GM19463 (cell line): ENCODE results near the gene SUGT1.
A peak's percentile ranks its signal among the peaks of the same experiment; 100 is the strongest.
"Not testable (repeated sequence)": the region's sequence is repeated elsewhere in the genome, so short reads cannot be mapped to it uniquely, and the experiment has no call there.

Experiments used
- ATAC-seq: cut with Tn5 transposase; IDR thresholded peaks from one replicate; pipeline ENCODE4 v1.9.1; 2021; ENCODE audit warnings: mild to moderate bottlenecking, moderate library complexity; ENCODE audit not compliant: unreplicated experiment

SUGT1 gene

DNA sequence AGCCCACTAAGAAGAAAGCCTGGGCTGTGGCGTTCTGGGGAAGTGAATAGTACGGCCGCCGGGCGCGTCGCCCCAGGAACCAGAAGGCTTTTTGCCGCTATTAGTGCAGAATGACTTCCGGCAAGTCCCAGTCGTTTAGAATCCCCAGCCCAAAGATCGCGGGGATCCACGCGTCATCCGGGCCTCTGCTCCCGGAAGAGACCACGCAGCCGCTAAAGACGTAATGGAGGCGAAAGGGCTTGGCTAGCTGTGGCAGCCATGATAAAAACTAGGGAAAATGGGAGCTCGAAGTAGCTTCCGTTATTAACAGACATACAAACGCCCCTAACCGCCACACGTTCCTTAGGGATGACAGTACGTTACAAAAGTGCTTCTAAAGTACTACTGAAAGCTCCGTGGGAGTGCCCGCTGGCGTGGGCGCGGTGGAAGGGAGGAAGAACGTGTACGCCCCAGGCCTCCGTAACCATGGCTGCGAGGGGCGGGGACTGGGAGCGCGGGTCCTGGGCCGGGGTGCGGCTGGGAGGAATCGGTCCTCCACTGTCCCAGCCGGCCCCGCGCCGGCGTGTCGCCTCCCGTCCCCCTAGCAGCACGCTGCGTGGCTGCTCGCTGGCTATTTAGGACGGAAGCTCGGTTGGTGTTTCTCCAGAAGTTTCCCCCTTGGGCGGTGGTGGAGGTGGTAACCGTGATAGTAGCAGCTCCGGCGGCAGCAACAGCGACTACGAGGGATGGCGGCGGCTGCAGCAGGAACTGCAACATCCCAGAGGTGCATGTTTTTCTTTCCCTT lies at the start of gene SUGT1:
Gene SUGT1 (plus strand): TSS at position 641 of the 784 bp plus-strand sequence. CDS start 85 bp downstream, at position 726.
- peak; percentile 94 for ATAC-seq

DNA sequence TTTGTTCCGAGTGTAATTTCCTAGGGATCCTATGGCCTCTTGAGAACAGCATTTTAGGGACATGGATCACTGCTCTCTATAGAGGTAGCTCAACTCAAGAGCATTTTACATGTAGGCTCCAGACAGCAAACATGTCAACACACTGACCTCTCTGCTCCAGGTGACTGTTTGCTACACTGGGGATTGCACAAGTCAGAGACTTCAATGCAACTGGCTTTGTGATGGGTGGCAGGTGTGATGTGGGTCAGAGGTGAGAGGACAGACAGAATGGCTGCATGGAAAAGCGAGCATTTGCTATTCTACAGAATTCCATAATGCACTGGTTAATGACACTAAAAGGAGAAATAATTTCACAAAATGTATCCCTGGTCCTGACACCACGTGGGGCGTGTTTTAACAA lies 49.3 kb upstream of the SUGT1 start:
- ATAC-seq = not testable (repeated sequence)

DNA sequence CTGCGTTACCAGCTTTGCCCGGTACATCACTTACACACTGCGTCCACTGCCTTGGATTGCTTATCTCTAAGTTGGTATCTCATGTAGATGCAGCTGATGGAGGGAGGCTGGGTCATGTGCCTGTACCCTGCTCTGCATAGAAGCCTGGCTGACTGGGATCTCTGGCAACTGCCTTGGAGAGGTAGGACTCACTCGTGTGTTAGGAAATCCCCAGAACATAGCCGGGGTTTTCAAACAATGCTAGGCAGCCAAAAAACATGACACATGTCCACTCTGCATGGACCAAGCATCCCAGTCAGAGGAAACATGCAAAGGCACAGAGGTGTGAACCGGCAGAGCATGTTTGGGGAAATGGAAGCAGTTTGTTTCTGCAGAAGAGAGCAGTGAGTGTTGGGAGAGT lies 46.5 kb upstream of the SUGT1 start:
- ATAC-seq = not testable (repeated sequence)

DNA sequence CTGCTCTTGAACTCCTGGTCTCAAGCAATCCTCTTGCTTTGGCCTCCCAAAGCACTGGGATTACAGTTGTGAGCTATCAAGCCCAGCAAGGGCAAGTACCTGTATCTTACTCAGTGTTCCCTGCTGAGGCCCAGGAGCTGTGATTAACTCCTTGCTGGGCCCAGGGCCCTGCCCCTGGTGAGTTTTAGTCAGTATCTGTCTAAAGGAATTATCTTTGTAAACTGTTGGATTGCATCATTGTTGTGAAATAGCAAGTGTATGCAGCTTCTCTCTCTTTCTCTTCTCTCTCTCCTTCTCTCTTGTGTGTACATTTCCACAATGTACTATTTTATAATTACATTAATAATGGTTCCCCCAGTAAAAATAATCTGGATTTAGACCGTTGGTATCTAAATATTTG lies 45.8 kb upstream of the SUGT1 start:
- not testable (repeated sequence) for ATAC-seq

DNA sequence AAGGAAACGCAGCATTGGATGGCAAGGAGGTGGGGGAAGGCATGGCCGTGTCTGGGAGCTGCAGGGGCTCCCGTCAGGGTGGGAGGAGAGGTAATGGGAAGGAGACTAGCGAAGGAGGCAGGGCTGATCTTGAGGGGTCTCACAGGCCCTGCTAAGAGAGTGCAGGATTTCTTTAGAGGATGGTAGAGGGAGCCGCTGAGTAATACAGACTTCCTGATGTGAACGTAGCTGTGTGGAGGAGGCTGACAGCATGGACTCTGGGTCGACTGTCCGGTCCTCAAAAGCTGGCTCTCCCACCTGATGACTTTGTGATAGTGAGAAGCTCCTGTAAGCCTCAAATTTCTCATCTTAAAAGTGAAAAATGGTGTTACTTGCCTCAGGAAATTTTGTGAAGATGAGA lies 44.5 kb upstream of the SUGT1 start:
- ATAC-seq = not testable (repeated sequence)

DNA sequence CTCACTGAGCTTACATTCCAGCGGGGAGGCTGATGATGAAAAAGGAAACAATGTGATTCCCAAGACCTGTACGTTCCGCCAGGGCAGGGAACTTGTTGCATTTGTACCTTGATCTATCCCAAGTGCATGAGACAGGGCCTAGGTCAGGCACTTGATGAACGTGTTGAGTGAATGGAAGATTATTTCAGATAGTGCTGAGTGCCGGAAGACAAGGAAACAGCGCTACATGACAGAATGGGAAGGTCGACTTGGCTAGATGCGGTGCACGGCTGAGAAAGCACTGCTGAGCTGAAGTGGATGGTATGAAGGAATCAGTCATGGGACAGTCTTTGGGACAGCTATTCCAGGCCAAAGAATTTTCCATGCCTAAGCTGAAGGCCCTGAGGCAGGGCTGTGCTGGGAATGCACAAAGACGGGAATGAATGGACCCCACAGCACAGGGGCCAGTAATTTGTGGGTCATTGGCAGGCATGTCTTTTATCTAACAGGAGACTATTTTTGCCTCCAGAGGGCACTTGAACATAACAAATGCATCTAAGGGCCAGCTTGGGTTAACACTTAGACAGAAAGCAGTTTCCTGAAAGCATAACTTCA lies 43.5 kb upstream of the SUGT1 start:
- ATAC-seq = peak; percentile 78

DNA sequence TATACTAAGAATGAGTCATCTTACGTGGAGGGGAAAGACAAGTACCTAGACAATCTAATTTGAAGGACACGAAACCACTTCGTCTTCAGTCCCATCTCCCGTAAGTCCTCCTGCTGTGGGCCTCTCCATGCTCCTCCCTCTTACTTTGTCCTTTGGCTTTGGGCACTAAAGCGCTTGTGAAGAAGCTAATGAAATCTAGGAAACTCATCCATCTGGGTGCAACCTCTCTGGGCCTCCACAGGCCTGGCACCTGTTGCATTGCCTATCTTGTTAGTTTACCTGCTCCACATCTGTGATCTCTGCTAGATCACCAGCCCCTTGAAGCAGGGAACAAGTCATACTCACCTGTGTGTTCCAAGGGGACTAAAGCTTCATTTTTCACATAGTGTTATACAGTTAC lies 42.5 kb upstream of the SUGT1 start:
- not testable (repeated sequence) for ATAC-seq

DNA sequence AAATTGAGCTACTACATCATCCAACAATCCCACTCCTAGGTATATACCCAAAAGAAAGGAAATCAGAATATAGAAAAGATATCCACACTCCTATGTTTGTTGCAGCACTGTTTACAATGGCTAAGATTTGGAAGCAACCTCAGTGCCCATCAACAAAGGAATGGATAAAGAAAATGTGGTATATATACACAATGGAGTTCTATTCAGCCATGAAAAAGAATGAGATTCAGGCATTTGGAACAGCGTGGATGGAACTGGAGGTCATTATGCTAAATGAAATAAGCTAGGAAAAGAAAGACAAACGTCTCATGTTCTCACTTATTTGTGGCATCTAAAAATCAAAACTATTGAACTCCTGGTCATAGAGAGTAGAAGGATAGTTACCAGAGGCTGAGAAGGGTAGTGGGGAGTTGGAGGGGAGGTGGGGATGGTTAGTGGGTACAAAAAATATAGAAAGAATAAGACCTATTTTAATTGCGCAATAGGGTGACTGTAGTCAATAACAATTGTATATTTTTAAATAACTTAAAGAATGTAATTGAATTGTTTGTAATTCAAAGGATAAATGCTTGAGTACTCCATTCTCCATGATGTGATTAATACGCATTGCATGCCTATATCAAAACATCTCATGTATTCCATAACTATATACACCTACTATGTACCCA lies 37.4 kb upstream of the SUGT1 start:
- no peak for ATAC-seq

DNA sequence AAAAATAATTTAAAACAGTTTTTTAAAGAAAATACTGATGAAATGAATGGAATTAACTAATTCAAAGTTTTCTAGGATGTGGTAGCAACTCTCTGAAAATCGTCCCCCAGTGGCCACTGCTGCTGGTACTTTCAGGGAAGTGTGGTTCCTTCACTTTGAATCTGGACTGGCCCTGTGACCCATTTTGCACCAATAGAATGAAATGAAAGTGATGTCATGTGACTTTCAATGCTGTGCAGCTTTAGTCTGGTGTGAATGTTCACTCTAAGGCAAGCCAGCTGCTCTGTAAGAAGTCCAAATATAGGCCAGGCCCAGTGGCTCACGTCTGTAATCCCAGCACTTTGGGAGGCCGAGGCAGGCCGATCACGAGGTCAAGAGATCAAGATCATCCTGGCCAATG lies 36.8 kb upstream of the SUGT1 start:
- no peak for ATAC-seq

DNA sequence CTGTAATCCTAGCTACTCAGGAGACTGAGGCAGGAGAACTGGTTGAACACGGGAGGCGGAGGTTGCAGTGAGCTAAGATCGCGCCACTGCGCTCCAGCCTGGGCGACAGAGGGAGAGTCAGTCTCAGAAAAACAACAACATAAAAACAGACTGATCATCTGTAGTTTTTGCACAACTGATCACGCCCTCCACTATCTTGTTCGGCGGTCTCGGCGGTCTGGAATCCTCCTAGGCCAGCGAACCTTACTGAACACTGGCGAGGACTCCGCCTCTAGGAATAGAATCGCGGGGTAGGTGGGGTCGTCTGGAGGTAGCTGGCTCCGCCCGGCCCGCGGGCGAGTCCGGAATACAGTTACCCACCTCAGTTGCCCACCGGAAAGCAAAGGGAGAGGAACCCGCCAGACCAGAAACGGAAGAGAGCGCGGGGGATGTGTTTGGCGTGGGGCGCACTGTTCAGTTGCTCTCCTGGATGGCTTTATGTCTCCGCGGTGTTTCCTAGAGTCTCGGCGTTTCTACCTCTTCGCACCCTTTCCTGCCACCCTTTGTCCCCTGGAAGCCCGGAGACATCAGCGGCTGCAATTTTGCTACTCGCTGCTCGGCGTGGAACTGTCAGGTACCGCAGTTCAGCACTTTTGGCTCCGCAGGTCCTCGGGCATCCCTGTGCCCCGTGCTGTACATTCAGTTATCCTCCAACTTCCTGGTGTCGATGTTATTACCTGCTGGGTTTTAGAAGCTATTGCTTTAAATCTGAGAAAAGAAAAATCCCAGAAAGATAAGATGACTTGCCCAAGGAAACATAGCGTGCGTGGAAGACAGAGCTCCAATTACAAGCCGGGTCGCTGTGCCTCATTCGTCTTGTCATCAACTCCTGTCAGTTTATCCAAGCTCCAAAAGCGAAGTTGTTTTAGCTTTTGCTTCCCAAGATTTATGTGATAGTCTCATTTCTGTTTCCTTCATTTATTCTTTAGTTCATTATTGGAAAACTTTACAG lies 35.3 kb upstream of the SUGT1 start:
- peak; percentile 98 for ATAC-seq

DNA sequence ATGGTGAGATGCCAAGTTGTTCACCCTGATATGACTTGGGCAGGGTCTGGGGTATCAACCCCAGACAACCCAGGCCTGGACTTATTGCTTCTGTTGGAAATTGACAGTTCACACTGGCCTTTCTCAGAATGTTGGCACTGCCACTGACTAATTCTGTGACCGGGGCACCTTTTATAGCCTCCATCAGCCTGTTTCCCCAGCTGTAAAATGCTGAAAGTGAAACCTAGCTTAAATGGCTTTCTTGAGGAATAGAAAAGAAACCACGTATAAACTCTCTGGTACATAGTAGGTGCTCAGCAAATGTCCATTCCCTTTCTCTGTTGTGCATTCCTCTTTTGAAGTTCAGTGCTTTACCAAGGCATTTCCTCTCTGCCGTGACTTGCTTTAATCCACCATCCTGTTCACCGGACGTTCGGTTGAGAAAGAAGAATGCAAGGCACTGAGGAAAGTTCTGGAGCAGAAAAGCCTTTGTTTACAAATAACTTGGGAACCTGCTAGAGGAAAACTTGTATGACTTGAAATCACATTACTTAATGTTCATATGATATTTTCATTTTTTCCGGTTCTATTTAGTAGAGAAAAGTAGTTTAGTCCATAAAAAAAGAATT lies 21.4 kb upstream of the SUGT1 start:
- ATAC-seq = peak; percentile 80

DNA sequence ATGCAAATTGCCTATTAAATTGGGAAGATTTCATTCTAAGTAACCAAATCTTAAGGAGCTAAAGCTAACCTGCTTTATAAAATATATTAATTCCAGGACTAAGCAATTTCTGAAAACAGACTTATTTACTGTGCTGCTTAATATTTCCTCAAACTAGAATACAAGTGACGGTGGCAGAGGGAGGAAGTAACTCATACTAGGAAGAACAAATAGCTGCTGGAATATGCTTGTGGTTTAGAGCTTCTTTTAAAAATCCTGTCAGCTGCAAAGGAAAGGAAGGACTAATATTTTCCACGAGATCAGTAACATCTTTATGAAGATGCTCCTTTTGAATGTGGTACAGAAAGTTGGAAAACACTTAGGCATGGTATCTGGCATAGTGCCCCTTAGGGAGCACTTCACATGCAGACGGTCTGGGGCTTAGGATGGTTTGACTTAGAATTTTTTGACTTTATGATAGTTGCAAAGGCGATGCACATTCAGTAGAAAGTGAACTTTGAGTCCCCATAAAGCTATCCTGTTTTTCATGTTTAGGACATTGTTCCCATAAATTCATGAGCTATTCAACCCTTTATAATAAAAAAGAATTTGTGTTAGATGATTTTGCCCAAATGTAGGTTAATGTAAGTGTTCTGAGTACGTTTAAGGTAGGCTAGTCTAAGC lies 13.8 kb upstream of the SUGT1 start:
- no peak for ATAC-seq

DNA sequence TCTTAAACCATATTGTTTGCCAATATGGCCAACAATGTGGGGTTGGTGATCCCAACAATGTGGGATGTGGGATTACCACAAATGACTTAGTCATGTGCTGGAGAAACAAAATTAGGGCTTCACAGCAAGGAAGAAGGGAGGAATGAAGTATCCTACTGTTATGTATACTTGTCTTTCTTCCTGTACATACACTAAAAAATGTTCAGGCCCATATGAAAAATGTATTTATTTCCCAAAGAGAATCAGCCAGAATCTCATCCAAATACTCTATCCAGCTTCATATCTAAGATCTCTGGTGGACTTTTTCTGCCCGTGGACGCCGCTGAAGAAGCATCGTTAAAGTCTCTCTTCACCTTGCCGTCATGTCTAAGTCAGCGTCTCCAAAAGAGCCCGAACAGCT lies 10.5 kb upstream of the SUGT1 start, which contains the start of gene HNRNPA1L2:
Gene HNRNPA1L2 (plus strand): TSS at position 301 of the 400 bp plus-strand sequence. CDS start 62 bp downstream, at position 363.
- ATAC-seq = no peak

DNA sequence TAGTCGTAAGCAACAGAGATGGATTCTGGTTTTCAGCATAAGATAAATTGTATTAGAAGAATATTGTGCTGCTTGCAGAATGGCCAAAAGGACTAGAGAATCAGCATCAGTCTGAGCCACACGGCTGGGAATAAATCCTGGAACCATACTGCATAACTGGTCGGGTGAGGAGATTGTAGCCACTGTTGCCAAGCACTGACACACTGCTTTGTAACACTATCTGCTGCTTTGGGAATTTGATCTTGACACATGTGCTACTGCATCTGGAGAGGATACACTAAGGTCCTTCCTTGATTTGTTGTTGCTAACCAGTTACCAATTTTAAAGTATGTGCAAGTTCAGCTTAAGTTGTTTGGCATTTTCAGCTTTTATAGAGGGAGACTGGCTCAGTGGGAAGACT lies 8.5 kb upstream of the SUGT1 start:
- no peak for ATAC-seq

DNA sequence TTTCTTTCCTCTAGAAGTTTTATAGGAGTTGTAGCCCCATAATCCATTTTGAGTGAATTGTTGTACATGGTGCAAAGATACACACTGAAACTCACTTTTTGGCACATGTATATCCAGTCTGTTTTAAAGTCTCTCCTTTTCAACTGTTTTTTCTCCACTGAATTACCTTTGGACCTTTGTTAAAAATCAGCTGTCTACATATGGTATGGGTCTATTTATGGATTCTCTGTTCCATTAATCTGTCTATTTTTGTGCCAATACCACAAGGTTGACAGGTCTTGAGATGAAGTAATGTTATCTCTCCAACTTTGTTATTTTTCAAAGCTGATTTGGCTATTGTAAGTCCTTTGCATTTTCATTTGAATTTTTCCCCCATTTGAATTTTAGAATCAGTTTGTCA lies 5.7 kb upstream of the SUGT1 start:
- ATAC-seq = no peak

DNA sequence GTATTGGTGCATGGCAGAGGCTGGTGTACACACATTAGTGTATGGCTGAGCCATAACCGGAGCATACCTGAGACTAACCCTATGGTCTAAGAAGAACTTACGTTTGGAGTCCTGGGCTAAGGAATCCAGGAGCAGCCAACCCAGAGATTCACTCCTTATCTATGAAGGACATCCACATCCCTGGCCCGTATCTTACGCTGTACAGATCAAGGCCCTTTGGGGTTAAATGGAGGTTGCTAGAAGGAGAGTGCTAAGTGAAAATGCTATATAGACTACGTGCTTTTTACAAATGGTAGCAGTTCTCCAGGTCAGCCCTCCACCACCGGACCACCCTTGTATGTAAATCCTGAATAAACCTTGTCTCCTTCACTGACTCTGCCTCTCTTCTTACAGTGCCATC lies 1.9 kb upstream of the SUGT1 start:
- no peak for ATAC-seq

DNA sequence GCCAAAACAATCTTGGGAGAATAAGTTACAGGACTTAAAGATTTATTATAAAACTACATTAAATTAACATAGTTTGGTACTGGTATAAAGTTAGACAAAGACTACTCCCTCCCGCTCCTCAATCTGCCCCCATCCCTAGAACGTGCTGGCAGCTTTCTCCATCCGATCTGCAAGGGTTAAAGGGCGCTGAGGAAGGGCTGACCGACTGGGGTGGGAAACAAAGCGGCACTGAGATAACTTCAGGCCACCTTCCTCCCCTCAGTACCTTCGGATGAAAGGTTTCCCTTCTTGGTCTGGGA lies 790 bp upstream of the SUGT1 start:
- peak; percentile 4 for ATAC-seq

DNA sequence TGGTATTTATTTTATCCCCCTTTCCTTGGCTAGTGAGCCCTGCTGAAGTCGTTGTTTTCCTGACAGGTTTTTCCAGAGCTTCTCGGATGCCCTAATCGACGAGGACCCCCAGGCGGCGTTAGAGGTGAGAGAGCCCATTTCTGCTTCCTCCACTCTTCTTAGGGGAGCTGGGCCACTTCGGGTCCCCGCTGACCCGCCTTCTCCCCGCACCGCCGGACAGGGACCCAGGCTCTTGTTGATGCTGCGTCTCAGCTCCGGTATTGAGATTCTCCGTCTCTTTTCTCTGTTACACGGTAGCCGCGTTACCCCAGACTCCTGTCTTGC lies 306 bp downstream of the SUGT1 start:
- peak; percentile 24 for ATAC-seq

DNA sequence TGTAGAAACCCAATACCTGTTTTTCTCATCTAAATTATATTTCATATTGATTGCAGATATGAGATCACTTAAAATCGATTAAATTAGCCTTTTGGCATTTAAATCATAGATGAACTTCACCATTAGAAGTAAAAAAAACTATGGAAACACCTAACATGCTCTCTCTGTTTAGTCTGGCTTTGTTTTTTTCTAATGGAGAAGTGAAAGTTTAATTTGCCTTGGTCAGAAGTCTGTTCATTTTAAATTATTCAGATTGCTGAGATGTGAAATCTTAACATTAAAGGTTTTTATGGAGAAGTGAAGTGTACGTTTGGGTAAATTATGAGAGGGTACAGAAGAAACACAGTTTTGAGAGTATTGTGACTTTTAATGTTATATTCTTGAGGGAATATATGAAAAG lies 6.7 kb downstream of the SUGT1 start:
- ATAC-seq = no peak

DNA sequence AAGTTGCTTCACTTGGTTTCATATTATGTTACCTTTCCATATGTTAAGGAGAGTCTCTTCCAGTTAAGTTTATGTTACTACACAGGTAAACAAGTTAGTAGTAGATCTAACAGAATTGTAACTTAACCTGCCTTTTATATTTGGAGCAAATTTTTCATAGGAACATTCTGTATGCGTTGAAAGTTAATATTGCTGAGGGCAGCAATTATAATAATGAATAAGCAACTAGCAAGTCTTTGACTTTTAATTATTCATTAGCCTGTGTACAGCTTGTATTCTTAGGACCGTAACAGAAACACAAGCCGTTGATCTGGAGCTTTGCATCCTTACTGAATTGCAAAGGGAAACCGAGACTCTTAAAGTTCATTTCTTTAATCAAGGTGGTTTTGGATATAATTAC lies 11.6 kb downstream of the SUGT1 start:
- no peak for ATAC-seq
